Ishikawa (cell line): ENCODE measurements around the gene MYL6B.

Experiments
- CEBPB ChIP-seq: IDR thresholded peaks from 2 replicates; pipeline ENCODE4 v1.6.1; 2012
- CREB1 ChIP-seq: IDR thresholded peaks from 2 replicates; pipeline ENCODE4 v1.6.1; 2012; ENCODE audit warnings: low read depth
- EGR1 ChIP-seq: IDR thresholded peaks from 2 replicates; pipeline ENCODE4 v1.6.1; 2012
- EP300 ChIP-seq: IDR thresholded peaks from 2 replicates; pipeline ENCODE4 v1.6.1; 2012; ENCODE audit warnings: borderline replicate concordance
- FOXM1 ChIP-seq: IDR thresholded peaks from 2 replicates; pipeline ENCODE4 v1.6.1; 2012; ENCODE audit warnings: low read depth, borderline replicate concordance
- MAX ChIP-seq: IDR thresholded peaks from 2 replicates; pipeline ENCODE4 v1.6.1; 2012
- NFIC ChIP-seq: IDR thresholded peaks from 2 replicates; pipeline ENCODE4 v1.6.1; 2012
- RAD21 ChIP-seq: IDR thresholded peaks from 2 replicates; pipeline ENCODE4 v1.6.1; 2012; ENCODE audit warnings: low read depth
- REST ChIP-seq: IDR thresholded peaks from 2 replicates; pipeline ENCODE4 v1.6.1; 2012; ENCODE audit warnings: low read depth, mild to moderate bottlenecking
- TAF1 ChIP-seq: IDR thresholded peaks from 2 replicates; pipeline ENCODE4 v1.6.1; 2012; ENCODE audit warnings: low read depth, mild to moderate bottlenecking
- TCF12 ChIP-seq: IDR thresholded peaks from 2 replicates; pipeline ENCODE4 v1.6.1; 2012; ENCODE audit warnings: low read depth
- TEAD4 ChIP-seq: IDR thresholded peaks from 2 replicates; pipeline ENCODE4 v1.6.1; 2012
- USF1 ChIP-seq: IDR thresholded peaks from 2 replicates; pipeline ENCODE4 v1.6.1; 2012
- YY1 ChIP-seq: IDR thresholded peaks from 2 replicates; pipeline ENCODE4 v1.6.1; 2012; ENCODE audit warnings: low read depth
- ZBTB7A ChIP-seq: IDR thresholded peaks from 2 replicates; pipeline ENCODE4 v1.6.1; 2012; ENCODE audit warnings: low read depth

MYL6B gene

DNA sequence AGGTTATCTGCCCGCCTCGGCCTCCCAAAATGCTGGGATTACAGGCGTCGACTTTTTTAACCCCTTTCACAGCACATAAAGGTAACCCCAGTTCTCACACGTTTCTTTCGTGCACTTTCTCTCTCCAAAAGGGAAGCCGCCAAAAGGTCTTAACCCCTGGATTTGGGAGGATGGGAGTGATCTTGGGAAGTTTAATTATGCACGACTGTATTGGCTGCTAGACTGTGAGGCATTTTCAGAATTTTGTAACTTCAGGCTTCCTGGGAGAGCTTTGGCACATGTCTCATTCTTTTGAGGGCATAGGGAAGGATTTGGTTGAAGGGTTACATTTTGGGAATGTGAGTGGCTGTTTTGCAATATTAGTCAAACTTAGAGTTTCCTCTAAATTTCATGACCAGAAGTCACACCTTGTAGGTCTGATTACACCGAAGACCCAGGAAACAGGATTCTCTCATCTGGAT is 38.3 kb downstream of the MYL6B start:
- no peak for TF ChIP-seq YY1
- peak; percentile 38 for TF ChIP-seq MAX

DNA sequence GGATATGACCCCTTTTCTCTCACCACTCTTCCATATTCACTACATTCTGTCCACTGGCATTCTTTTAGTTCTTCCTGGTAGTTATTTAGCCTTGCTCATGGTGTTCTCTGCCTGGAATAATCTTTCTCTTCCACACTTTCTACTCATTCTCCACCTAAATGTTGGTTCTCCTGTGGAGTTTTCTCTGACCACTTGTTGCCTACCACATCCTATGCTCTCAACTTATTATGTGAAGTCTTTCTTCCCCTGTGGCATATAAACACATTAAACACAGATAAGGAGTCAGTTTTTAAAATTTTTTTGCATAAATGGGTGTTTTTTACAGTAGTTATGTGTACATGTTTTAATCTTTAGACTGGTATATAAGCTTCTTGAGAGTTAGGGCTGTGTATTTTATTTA is 40.2 kb downstream of the MYL6B start:
- no peak for TF ChIP-seq REST
- no peak for TF ChIP-seq CREB1
- TF ChIP-seq RAD21: no peak
- TF ChIP-seq TAF1: no peak
- no peak for TF ChIP-seq TCF12
- TF ChIP-seq USF1: no peak
- no peak for TF ChIP-seq FOXM1
- TF ChIP-seq NFIC: no peak
- no peak for TF ChIP-seq TEAD4
- TF ChIP-seq CEBPB: no peak
- no peak for TF ChIP-seq EP300
- no peak for TF ChIP-seq YY1
- TF ChIP-seq ZBTB7A: no peak
- no peak for TF ChIP-seq EGR1
- no peak for TF ChIP-seq MAX

DNA sequence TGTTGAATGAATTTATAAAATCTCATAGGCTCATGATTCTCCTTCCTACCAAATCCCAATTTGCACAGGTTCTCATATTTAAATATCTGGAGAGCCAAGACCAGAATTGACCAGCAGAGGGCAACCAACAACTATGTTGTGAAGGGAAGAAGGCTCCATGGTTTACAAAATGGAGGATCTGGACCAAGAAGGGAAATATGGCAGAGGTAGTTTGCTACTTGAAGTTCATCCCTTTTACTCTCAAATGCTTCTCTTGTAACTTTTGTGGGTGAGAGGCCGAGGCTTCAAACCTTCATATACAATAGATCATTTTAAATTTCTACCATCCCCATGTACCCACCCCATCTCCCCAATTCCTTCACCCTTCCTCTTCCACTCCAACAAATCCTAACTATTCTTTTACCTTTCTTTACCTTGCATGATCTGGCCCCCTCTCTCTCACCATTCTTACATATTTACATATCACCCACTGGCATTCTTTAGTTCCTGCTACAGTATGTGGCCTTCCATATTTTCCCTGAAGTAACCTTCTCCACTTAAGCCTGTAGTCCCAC is 40.7 kb downstream of the MYL6B start:
- TF ChIP-seq TEAD4 (no peak; the same call in 1 of the 2 replicates), FOXM1 (no peak), YY1 (peak; percentile 90), RAD21 (peak; percentile 95)

DNA sequence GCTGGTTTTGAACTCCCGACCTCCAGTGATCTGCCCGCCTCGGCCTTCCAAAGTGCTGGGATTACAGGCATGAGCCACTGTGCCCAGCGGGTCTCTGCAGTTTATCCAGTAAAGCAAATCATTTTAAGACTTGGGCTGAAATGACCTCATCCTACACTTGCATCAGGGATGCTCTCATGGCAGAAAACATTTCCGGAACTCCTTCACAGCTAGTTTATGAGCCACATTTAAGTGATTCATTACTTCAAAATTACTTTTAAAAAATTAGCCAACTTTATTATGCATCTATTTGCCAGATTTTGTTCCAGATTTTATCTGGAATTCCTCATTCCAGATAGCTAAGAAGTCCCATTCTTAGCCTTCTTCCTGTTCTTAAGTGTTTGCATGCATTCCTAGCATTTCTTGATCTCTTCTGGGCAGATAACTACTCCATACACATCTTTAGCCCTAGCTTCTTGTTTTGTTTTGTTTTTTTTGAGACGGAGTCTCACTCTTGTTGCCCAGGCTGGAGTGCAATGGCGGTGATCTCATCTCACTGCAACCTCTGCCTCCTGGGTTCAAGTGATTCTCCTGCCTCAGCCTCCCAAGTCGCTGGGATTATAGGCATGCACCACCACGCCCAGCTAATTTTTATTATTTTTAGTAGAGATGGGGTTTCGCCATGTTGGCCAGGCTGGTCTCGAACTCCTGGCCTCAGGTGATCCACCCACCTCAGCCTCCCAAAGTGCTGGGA is 44.6 kb downstream of the MYL6B start:
- peak; percentile 30; the same call in 1 of the 2 replicates for TF ChIP-seq TEAD4

- TF ChIP-seq TCF12 (no peak), NFIC (no peak), RAD21 (no peak), MAX (no peak), USF1 (no peak), REST (no peak), TEAD4 (no peak), EGR1 (no peak), EP300 (no peak), FOXM1 (no peak), YY1 (no peak), TAF1 (no peak), ZBTB7A (no peak), CEBPB (no peak), CREB1 (no peak)
Measured at GRCh38 chr12:56197921-56198635, 45.7 kb downstream of the MYL6B start.

- no peak for TF ChIP-seq TCF12
- no peak for TF ChIP-seq TAF1
- 0 out of 2 replicates have a peak, but pooled peaks have one; percentile 9 for TF ChIP-seq TEAD4
Measured at GRCh38 chr12:56198836-56199235, 46.4 kb downstream of the MYL6B start.
